ENCODE data around the gene RAD50. TPM values are rescaled to one million over a fixed set of nuclear protein-coding genes. Genes with fewer than 3 reads are reported as not detected.

The RAD50 gene
- total RNA-seq, 1 donor from 2014 or later = 21.3 TPM

- H3K4me3 ChIP-seq (ENCODE audit: low read depth, low read length) = no peak overlapping the region
- peak; percentile 12 for TF ChIP-seq CTCF (conservative IDR thresholded peaks at IDR 0.05; ENCODE audit: low read depth, low read length)
- DNase-seq (ENCODE audit: low read depth) = no peak
Measured at GRCh38 chr5:132591145-132591544, 34.4 kb downstream of the RAD50 start.

- no peak for DNase-seq (ENCODE audit: low read depth)
- no peak for TF ChIP-seq CTCF (conservative IDR thresholded peaks at IDR 0.05; ENCODE audit: low read depth, low read length)
- H3K4me3 ChIP-seq (ENCODE audit: low read depth, low read length) = no peak overlapping the region
Measured at GRCh38 chr5:132592521-132592920, 35.7 kb downstream of the RAD50 start.

- H3K4me3 ChIP-seq (ENCODE audit: low read depth, low read length) = no peak overlapping the region
- DNase-seq (ENCODE audit: low read depth) = no peak
- TF ChIP-seq CTCF (conservative IDR thresholded peaks at IDR 0.05; ENCODE audit: low read depth, low read length) = no peak
Measured at GRCh38 chr5:132594170-132594569, 37.4 kb downstream of the RAD50 start.

DNA sequence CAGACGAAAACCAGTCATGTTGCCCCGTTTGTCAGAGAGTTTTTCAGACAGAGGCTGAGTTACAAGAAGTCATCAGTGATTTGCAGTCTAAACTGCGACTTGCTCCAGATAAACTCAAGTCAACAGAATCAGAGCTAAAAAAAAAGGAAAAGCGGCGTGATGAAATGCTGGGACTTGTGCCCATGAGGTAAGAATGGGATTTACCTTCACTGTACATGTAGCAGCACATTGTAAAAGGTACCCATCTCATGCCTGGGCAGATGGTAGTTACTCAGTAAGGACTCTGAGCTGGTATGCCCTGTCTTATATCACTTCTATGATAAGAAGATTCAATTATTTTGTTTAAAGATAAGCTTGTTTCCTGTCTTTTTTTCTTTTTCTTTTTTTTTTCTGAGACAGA, 38.8 kb downstream of the RAD50 start:
- TF ChIP-seq CTCF (conservative IDR thresholded peaks at IDR 0.05; ENCODE audit: low read depth, low read length) = no peak
- no peak overlapping the region for H3K4me3 ChIP-seq (ENCODE audit: low read depth, low read length)
- no peak for DNase-seq (ENCODE audit: low read depth)

- DNase-seq (ENCODE audit: low read depth) = no peak
- no peak overlapping the region for H3K4me3 ChIP-seq (ENCODE audit: low read depth, low read length)
- TF ChIP-seq CTCF (conservative IDR thresholded peaks at IDR 0.05; ENCODE audit: low read depth, low read length) = no peak
Measured at GRCh38 chr5:132601071-132601728, 44.4 kb downstream of the RAD50 start.

DNA sequence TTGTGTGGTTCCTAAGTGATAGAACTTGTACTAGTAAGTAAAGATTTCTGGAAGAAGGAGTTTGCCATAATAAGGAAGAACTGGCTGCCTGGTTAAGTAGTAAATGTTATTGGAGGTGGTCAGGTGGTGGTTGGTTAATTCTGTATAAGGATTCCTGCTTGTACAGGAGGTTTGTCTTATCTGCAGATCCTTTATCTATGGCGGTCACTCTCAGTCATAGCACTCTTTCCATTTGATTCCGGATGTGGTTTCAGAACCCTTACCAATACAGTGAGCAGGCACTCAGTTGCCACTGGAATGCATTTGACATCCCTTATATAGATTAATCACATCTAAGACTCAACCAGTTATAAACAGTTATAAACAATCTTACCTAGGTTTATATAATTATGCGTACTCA, 50.3 kb downstream of the RAD50 start:
- no peak for TF ChIP-seq CTCF (conservative IDR thresholded peaks at IDR 0.05; ENCODE audit: low read depth, low read length)
- H3K4me3 ChIP-seq (ENCODE audit: low read depth, low read length) = no peak overlapping the region
- DNase-seq (ENCODE audit: low read depth) = no peak

- DNase-seq (ENCODE audit: low read depth) = no peak
- no peak for TF ChIP-seq CTCF (conservative IDR thresholded peaks at IDR 0.05; ENCODE audit: low read depth, low read length)
- no peak overlapping the region for H3K4me3 ChIP-seq (ENCODE audit: low read depth, low read length)
Measured at GRCh38 chr5:132608107-132608506, 51.3 kb downstream of the RAD50 start.

Measured in epithelial cell of proximal tubule (primary cell).